Measurements from ENCODE around the gene CELSR3. TPM values are rescaled to one million over a fixed set of nuclear protein-coding genes. Genes with fewer than 3 reads are reported as not detected.
A peak's percentile ranks its signal among the peaks of the same experiment; 100 is the strongest.

The CELSR3 gene
- total and polyA plus RNA-seq, 7 experiments from 2014 or later = 0.17 to 8.7 (median 3.4) TPM

- no peaks in the 10 kb centered on the region for H3K27me3 ChIP-seq (ENCODE audit: control insufficient read depth in 2 of 2, insufficient read depth in 2 of 2, low read length in 2 of 2)
- CTCF ChIA-PET = interaction anchor here (0.6 to 1.0 kb wide), 4 partner anchors 53 to 209 kb away, joined by 3 to 4 read pairs (median 4); no protein-coding TSS in a partner anchor
- DNase-seq (peak; percentile 85 to 94 (median 93)), ATAC-seq (peak; percentile 99)
- peaks cover 10 to 12% of the 10 kb centered on the region in 2 donors for H3K4me1 ChIP-seq (ENCODE audit: control insufficient read depth in 2 of 2, insufficient read depth in 2 of 2, low read length in 2 of 2)
- no peaks in the 10 kb centered on the region for H3K27me3 Mint-ChIP-seq
- peak within 1 kb of the TSS; percentile 84 for H3K27ac ChIP-seq (ENCODE audit: low read depth, low read length)
- peaks cover 0 to 2% (median 0%) of the 10 kb centered on the region in 11 donors for H3K9me3 Mint-ChIP-seq
- POLR2A ChIA-PET = interaction anchor here (0.7 to 1.6 kb wide), 4 partner anchors 13 to 384 kb away, joined by 3 to 8 read pairs (median 4); partner anchors contain the start of genes PFKFB4 and SLC26A6
- peaks cover 0 to 23% (median 17%) of the 10 kb centered on the region in 3 experiments for H3K36me3 ChIP-seq (ENCODE audit: control insufficient read depth in 2 of 3, insufficient read depth in 3 of 3, low read length in 3 of 3)
- H3K4me3 ChIP-seq (ENCODE audit: low read length) = peak within 1 kb of the TSS; percentile 96
- peaks cover 4 to 13% (median 7%) of the 10 kb centered on the region in 5 donors for H3K36me3 Mint-ChIP-seq
- intact Hi-C loops (cut with micrococcal nuclease) = loop anchor here (1.0 to 5.0 kb wide), 15 partner anchors 26 to 1229 kb away; partner anchors contain the start of genes NCKIPSD (in 2 of the 2), SLC26A6 (in 2 of the 2), CDC25A (in 1 of the 2) and PFKFB4 (in 1 of the 2)
- no peaks in the 10 kb centered on the region for H3K9me3 ChIP-seq (ENCODE audit: control insufficient read depth in 2 of 3, low read length in 3 of 3)
- H3K4me1 Mint-ChIP-seq = peaks cover 12 to 31% (median 19%) of the 10 kb centered on the region in 7 donors
- peak within 1 kb of the TSS; percentile 86 to 100 (median 98) for H3K4me3 Mint-ChIP-seq
- peak within 1 kb of the TSS; percentile 91 to 99 (median 97) for H3K27ac Mint-ChIP-seq
These were observed 53.3 kb downstream of the CELSR3 start, which contains the start of gene UQCRC1 for GRCh38 chr3:48609088-48610005. Gene UQCRC1 (minus strand): TSS chr3:48609646. CDS start chr3:48609620, 26 bp downstream.

- peak overlapping the region in 1 of 9 donors; percentile 17 for H3K27ac Mint-ChIP-seq
- Histone ChIP-seq H3K36me3 (ENCODE audit: control insufficient read depth in 2 of 3, insufficient read depth in 3 of 3, low read length in 3 of 3) (peaks cover 7 to 41% (median 30%) of the 10 kb centered on the region in 3 experiments), H3K4me1 (ENCODE audit: control insufficient read depth in 2 of 2, insufficient read depth in 2 of 2, low read length in 2 of 2) (peaks cover 10 to 12% of the 10 kb centered on the region in 2 donors), H3K27ac (ENCODE audit: low read depth, low read length) (no peak overlapping the region), H3K9me3 (ENCODE audit: control insufficient read depth in 2 of 3, low read length in 3 of 3) (no peaks in the 10 kb centered on the region), H3K27me3 (ENCODE audit: control insufficient read depth in 2 of 2, insufficient read depth in 2 of 2, low read length in 2 of 2) (no peaks in the 10 kb centered on the region), H3K4me3 (ENCODE audit: low read length) (no peak overlapping the region)
- ChIA-PET POLR2A (no interaction called here), CTCF (interaction anchor here (0.6 kb wide), 1 partner anchor 207 kb away, joined by 3 read pairs; no protein-coding TSS in a partner anchor)
- DNase-seq = no peak
- H3K4me1 Mint-ChIP-seq = peaks cover 12 to 20% (median 19%) of the 10 kb centered on the region in 7 donors
- no peaks in the 10 kb centered on the region for H3K27me3 Mint-ChIP-seq
- H3K36me3 Mint-ChIP-seq = peaks cover 4 to 26% (median 12%) of the 10 kb centered on the region in 5 donors
- H3K4me3 Mint-ChIP-seq = peak overlapping the region in 1 of 10 donors; percentile 100
- no peak for ATAC-seq
- intact Hi-C loops (cut with micrococcal nuclease) = loop anchor here in 1 of 2 donors (5.0 kb wide), 1 partner anchor 375 kb away; no protein-coding TSS in a partner anchor
- H3K9me3 Mint-ChIP-seq = no peaks in the 10 kb centered on the region
These were observed 55.2 kb downstream of the CELSR3 start for GRCh38 chr3:48607519-48607918.

DNA sequence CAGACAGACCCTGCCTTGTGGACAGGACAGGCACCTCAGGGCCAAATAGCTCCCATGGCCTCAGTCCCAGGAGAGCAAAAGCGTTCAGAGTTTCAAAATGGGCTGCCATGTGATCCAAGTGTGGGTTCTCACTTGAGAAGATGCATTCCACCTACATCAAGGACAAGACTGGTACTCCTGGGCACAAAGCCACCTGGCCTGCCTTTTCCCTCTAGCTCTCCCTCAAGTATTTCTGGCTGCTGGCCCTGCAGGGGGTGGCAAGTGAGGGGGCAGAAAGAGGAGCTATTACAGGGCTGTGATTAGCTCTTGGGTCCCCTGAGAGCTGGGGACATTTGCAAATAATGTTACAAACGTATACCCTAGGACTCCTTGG is 61.1 kb downstream of the CELSR3 start:
- Mint-ChIP-seq H3K36me3 (peaks cover 0 to 56% (median 14%) of the 10 kb centered on the region in 5 donors), H3K9me3 (no peaks in the 10 kb centered on the region), H3K27ac (no peak overlapping the region), H3K4me3 (no peak overlapping the region), H3K4me1 (peaks cover 0 to 4% (median 0%) of the 10 kb centered on the region in 7 donors), H3K27me3 (no peaks in the 10 kb centered on the region)
- ChIA-PET POLR2A (no interaction called here), CTCF (no interaction called here)
- no peaks in the 10 kb centered on the region for H3K4me1 ChIP-seq (ENCODE audit: control insufficient read depth in 2 of 2, insufficient read depth in 2 of 2, low read length in 2 of 2)
- ATAC-seq (no peak), DNase-seq (no peak)
- H3K36me3 ChIP-seq (ENCODE audit: control insufficient read depth in 2 of 3, insufficient read depth in 3 of 3, low read length in 3 of 3) = peaks cover 13 to 85% (median 37%) of the 10 kb centered on the region in 3 experiments
- no peaks in the 10 kb centered on the region for H3K27me3 ChIP-seq (ENCODE audit: control insufficient read depth in 2 of 2, insufficient read depth in 2 of 2, low read length in 2 of 2)
- no peaks in the 10 kb centered on the region for H3K9me3 ChIP-seq (ENCODE audit: control insufficient read depth in 2 of 3, low read length in 3 of 3)
- H3K27ac ChIP-seq (ENCODE audit: low read depth, low read length) = no peak overlapping the region
- intact Hi-C loops (cut with micrococcal nuclease) = no loop called here
- H3K4me3 ChIP-seq (ENCODE audit: low read length) = no peak overlapping the region

- H3K4me3 Mint-ChIP-seq = no peak overlapping the region
- no peak overlapping the region for H3K27ac Mint-ChIP-seq
- no peaks in the 10 kb centered on the region for H3K9me3 Mint-ChIP-seq
- CTCF ChIA-PET = no interaction called here
- Histone ChIP-seq H3K9me3 (ENCODE audit: control insufficient read depth in 2 of 3, low read length in 3 of 3) (no peaks in the 10 kb centered on the region), H3K27ac (ENCODE audit: low read depth, low read length) (no peak overlapping the region), H3K36me3 (ENCODE audit: control insufficient read depth in 2 of 3, insufficient read depth in 3 of 3, low read length in 3 of 3) (peaks cover 13 to 85% (median 36%) of the 10 kb centered on the region in 3 experiments), H3K4me3 (ENCODE audit: low read length) (no peak overlapping the region), H3K27me3 (ENCODE audit: control insufficient read depth in 2 of 2, insufficient read depth in 2 of 2, low read length in 2 of 2) (no peaks in the 10 kb centered on the region), H3K4me1 (ENCODE audit: control insufficient read depth in 2 of 2, insufficient read depth in 2 of 2, low read length in 2 of 2) (no peaks in the 10 kb centered on the region)
- ATAC-seq = no peak
- peaks cover 0 to 7% (median 0%) of the 10 kb centered on the region in 7 donors for H3K4me1 Mint-ChIP-seq
- no peak for DNase-seq
- peaks cover 0 to 5% (median 0%) of the 10 kb centered on the region in 5 donors for H3K27me3 Mint-ChIP-seq
- H3K36me3 Mint-ChIP-seq = peaks cover 0 to 55% (median 11%) of the 10 kb centered on the region in 5 donors
- intact Hi-C loops (cut with micrococcal nuclease) = no loop called here
- POLR2A ChIA-PET = no interaction called here
These were observed 61.7 kb downstream of the CELSR3 start for GRCh38 chr3:48600711-48601621.

GRCh38 chr3:48599509-48600285 is 63.0 kb downstream of the CELSR3 start:
- intact Hi-C loops (cut with micrococcal nuclease) = loop anchor here in 1 of 2 donors (5.0 kb wide), 1 partner anchor 38 kb away; the partner anchor contains the start of gene SLC26A6
- ATAC-seq (no peak), DNase-seq (no peak)
- H3K4me3 Mint-ChIP-seq = no peak overlapping the region
- POLR2A ChIA-PET = no interaction called here
- H3K36me3 Mint-ChIP-seq = peaks cover 0 to 46% (median 10%) of the 10 kb centered on the region in 5 donors
- no peaks in the 10 kb centered on the region for H3K9me3 Mint-ChIP-seq
- H3K27me3 Mint-ChIP-seq = peaks cover 0 to 12% (median 0%) of the 10 kb centered on the region in 5 donors
- no peak overlapping the region for H3K4me3 ChIP-seq (ENCODE audit: low read length)
- CTCF ChIA-PET = no interaction called here
- H3K36me3 ChIP-seq (ENCODE audit: control insufficient read depth in 2 of 3, insufficient read depth in 3 of 3, low read length in 3 of 3) = peaks cover 13 to 72% (median 23%) of the 10 kb centered on the region in 3 experiments
- H3K27me3 ChIP-seq (ENCODE audit: control insufficient read depth in 2 of 2, insufficient read depth in 2 of 2, low read length in 2 of 2) = peaks cover 0 to 7% of the 10 kb centered on the region in 2 donors
- H3K9me3 ChIP-seq (ENCODE audit: control insufficient read depth in 2 of 3, low read length in 3 of 3) = no peaks in the 10 kb centered on the region
- H3K4me1 Mint-ChIP-seq = peaks cover 0 to 8% (median 0%) of the 10 kb centered on the region in 7 donors
- no peak overlapping the region for H3K27ac ChIP-seq (ENCODE audit: low read depth, low read length)
- no peak overlapping the region for H3K27ac Mint-ChIP-seq
- no peaks in the 10 kb centered on the region for H3K4me1 ChIP-seq (ENCODE audit: control insufficient read depth in 2 of 2, insufficient read depth in 2 of 2, low read length in 2 of 2)

All from naive thymus-derived CD4-positive, alpha-beta T cell (primary cell).